ENCODE results near the gene LCE1D. TPM values are rescaled to one million over a fixed set of nuclear protein-coding genes. Genes with fewer than 3 reads are reported as not detected.

LCE1D gene
- total RNA-seq, 1 donor from 2014 or later: not detected

DNA sequence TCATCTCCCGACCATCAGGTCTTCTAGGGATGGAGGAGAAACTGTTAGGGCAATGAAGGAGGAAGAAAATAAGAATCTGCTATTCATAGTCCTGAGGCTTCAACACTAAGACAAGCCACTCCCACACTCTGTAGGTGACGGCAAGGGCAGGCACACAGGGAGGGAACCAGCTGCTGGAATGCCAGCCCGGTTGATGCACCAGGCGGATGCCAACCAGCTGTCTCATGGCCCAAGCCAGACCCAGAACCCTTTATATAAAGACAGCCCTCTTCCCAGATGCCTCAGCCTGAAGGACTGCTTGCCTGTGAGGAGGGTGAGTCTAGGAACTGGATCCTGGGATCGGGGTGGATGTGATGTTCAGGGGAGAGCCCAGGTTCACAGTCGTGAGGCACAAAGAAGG lies 38.8 kb upstream of the LCE1D start, which contains the start of gene KPRP:
KPRP (plus strand) TSS at position 279 of the 400 bp plus-strand sequence. CDS start 1,564 bp downstream, outside the sequence.
- no peaks in the 10 kb centered on the region for H3K36me3 Mint-ChIP-seq (ENCODE audit: unreplicated experiment)

DNA sequence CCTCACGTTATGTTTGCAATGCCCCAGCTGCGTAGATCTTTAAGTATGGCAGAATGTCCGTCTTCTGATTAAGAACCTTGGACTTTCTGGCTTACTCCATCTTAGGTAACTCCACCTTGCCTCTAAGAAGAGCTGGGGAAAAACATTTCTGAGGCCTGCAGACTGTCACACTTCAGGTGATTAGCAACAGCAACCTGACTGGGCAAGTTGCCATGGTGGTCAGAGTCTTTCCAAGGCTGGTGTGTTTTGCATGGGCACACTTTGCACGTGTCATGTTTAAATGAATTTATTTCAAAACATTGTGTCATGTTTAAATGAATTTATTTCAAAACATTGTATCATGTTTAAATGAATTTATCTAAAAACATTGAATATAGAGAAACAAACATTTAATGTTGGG lies 37.9 kb upstream of the LCE1D start:
- TF ChIP-seq CTCF (IDR thresholded peaks at IDR 0.05; ENCODE audit: partially characterized antibody, unreplicated experiment): no peak
- peaks cover 4% of the 10 kb centered on the region for H3K27me3 Mint-ChIP-seq (ENCODE audit: unreplicated experiment)
- H3K4me1 Mint-ChIP-seq (ENCODE audit: low read depth, unreplicated experiment): no peaks in the 10 kb centered on the region
- no peaks in the 10 kb centered on the region for H3K9me3 Mint-ChIP-seq (ENCODE audit: unreplicated experiment)
- H3K36me3 Mint-ChIP-seq (ENCODE audit: unreplicated experiment): no peaks in the 10 kb centered on the region
- no peak overlapping the region for H3K27ac Mint-ChIP-seq (ENCODE audit: unreplicated experiment)
- no peak overlapping the region for H3K4me3 Mint-ChIP-seq (ENCODE audit: unreplicated experiment)
- DNase-seq: no peak

More for the DNA sequence above, 38.8 kb upstream of the LCE1D start, which contains the start of gene KPRP:
- no peak within 1 kb of the TSS for H3K4me3 Mint-ChIP-seq (ENCODE audit: unreplicated experiment)
- no peak for TF ChIP-seq CTCF (IDR thresholded peaks at IDR 0.05; ENCODE audit: partially characterized antibody, unreplicated experiment)
- H3K9me3 Mint-ChIP-seq (ENCODE audit: unreplicated experiment): no peaks in the 10 kb centered on the region
- peaks cover 4% of the 10 kb centered on the region for H3K27me3 Mint-ChIP-seq (ENCODE audit: unreplicated experiment)
- DNase-seq: no peak
- H3K4me1 Mint-ChIP-seq (ENCODE audit: low read depth, unreplicated experiment): no peaks in the 10 kb centered on the region
- H3K27ac Mint-ChIP-seq (ENCODE audit: unreplicated experiment): no peak within 1 kb of the TSS

DNA sequence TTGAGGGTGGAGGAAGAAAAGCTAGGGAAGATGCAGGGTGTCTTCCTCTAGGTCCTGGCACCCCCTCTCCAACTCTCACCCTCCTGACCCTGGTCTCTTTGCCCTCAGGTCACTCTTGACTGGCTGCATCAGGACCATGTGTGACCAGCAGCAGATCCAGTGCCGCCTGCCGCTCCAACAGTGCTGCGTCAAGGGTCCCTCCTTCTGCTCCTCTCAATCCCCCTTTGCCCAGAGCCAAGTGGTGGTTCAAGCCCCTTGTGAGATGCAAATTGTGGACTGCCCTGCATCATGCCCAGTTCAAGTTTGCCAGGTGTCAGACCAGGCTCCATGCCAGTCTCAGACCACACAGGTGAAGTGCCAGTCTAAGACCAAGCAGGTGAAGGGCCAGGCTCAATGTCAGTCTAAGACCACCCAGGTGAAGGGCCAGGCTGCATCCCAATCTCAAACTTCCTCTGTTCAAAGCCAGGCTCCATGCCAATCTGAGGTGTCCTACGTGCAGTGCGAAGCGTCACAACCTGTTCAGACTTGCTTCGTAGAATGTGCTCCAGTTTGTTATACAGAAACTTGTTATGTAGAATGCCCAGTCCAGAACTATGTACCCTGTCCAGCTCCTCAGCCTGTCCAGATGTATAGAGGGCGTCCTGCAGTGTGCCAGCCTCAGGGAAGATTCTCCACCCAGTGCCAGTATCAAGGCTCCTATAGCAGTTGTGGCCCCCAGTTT lies 36.9 kb upstream of the LCE1D start:
- no peaks in the 10 kb centered on the region for H3K9me3 Mint-ChIP-seq (ENCODE audit: unreplicated experiment)
- no peak overlapping the region for H3K4me3 Mint-ChIP-seq (ENCODE audit: unreplicated experiment)
- no peak for DNase-seq
- H3K27ac Mint-ChIP-seq (ENCODE audit: unreplicated experiment): no peak overlapping the region
- H3K4me1 Mint-ChIP-seq (ENCODE audit: low read depth, unreplicated experiment): no peaks in the 10 kb centered on the region
- no peaks in the 10 kb centered on the region for H3K36me3 Mint-ChIP-seq (ENCODE audit: unreplicated experiment)
- TF ChIP-seq CTCF (IDR thresholded peaks at IDR 0.05; ENCODE audit: partially characterized antibody, unreplicated experiment): no peak
- peaks cover 4% of the 10 kb centered on the region for H3K27me3 Mint-ChIP-seq (ENCODE audit: unreplicated experiment)

DNA sequence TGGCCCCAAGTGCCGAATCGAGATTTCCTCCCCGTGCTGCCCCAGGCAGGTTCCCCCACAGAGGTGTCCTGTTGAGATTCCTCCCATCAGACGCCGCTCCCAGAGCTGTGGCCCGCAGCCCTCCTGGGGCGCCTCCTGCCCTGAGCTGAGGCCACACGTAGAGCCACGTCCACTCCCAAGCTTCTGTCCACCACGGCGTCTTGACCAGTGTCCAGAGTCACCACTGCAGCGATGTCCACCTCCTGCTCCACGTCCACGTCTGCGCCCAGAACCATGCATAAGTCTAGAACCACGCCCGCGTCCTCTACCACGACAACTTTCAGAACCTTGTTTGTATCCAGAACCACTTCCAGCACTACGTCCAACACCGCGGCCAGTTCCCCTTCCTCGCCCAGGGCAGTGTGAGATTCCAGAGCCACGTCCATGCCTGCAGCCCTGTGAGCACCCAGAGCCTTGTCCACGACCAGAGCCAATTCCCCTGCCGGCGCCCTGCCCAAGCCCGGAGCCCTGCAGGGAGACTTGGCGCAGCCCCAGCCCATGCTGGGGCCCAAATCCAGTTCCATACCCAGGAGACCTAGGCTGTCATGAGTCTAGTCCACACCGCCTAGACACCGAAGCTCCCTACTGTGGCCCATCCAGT lies 35.9 kb upstream of the LCE1D start:
- TF ChIP-seq CTCF (IDR thresholded peaks at IDR 0.05; ENCODE audit: partially characterized antibody, unreplicated experiment): no peak
- Mint-ChIP-seq H3K4me3 (ENCODE audit: unreplicated experiment) (no peak overlapping the region), H3K27ac (ENCODE audit: unreplicated experiment) (no peak overlapping the region), H3K27me3 (ENCODE audit: unreplicated experiment) (peaks cover 4% of the 10 kb centered on the region), H3K36me3 (ENCODE audit: unreplicated experiment) (no peaks in the 10 kb centered on the region), H3K9me3 (ENCODE audit: unreplicated experiment) (no peaks in the 10 kb centered on the region), H3K4me1 (ENCODE audit: low read depth, unreplicated experiment) (no peaks in the 10 kb centered on the region)
- DNase-seq: no peak

Measured in glutamatergic neuron (in vitro differentiated cells).